C4-2B (cell line): Measurements from ENCODE around the gene CCDC34.

ENCODE experiments used
- H3K27ac ChIP-seq: fragments of 450-650 bp; 2 replicates; pipeline ENCODE4 v1.5.1; 2017
- ZFX ChIP-seq: fragments of 450-650 bp; IDR thresholded peaks from 2 replicates; pipeline ENCODE4 v1.6.1; 2017
- TF ChIP-seq, protein P1 (sequence below): fragments of 450-650 bp; conservative IDR thresholded peaks from 2 replicates; pipeline ENCODE4 v1.5.1; 2017; ENCODE audit warnings: mild to moderate bottlenecking

The CCDC34 gene

GRCh38 chr11:27319072-27319471 is 43.9 kb downstream of the CCDC34 start:
- TF ChIP-seq ZFX: no peak
- TF ChIP-seq, protein P1, sequence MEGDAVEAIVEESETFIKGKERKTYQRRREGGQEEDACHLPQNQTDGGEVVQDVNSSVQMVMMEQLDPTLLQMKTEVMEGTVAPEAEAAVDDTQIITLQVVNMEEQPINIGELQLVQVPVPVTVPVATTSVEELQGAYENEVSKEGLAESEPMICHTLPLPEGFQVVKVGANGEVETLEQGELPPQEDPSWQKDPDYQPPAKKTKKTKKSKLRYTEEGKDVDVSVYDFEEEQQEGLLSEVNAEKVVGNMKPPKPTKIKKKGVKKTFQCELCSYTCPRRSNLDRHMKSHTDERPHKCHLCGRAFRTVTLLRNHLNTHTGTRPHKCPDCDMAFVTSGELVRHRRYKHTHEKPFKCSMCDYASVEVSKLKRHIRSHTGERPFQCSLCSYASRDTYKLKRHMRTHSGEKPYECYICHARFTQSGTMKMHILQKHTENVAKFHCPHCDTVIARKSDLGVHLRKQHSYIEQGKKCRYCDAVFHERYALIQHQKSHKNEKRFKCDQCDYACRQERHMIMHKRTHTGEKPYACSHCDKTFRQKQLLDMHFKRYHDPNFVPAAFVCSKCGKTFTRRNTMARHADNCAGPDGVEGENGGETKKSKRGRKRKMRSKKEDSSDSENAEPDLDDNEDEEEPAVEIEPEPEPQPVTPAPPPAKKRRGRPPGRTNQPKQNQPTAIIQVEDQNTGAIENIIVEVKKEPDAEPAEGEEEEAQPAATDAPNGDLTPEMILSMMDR: no peak
- no peak overlapping the region for H3K27ac ChIP-seq

DNA sequence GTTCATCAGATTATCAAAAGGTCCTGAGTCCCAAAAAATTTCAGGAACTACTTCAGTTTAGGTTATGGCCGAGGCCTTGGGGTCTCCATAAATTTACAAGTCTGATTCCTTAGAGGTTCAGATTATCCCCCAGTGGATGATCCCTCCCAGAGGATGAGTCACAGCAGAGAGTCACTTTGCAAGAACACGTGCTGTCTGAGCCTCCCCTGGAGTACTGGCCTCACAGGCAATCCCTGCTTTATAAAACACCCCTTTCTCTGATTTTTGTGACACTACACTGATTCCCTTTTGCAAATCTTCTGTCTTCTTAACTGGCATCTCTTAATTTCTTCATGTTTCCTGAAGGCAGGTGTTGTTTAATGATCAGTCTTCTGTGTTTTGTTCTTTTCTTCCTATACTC is 45.3 kb downstream of the CCDC34 start:
- H3K27ac ChIP-seq: no peak overlapping the region
- TF ChIP-seq ZFX: no peak
- TF ChIP-seq, protein P1: no peak

DNA sequence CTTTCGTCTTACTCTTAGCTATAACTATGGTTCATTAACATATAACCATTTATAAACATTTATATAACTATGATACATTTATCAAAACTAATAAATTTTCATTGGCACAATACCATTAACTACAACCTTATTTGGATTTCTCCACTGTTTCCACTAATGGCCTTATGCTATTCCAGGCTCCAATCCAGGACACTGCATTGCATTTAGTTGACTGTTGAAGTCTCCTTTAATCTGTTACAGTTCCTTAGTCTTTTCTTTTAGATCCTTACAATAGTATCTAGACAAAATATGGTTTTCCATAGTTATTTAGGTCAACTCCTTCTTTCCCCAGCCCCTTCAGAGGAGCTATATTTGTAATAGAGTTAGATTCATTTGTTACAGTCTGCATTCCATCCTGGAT is 47.2 kb downstream of the CCDC34 start:
- TF ChIP-seq, protein P1: no peak
- TF ChIP-seq ZFX: no peak
- no peak overlapping the region for H3K27ac ChIP-seq

- TF ChIP-seq, protein P1: no peak
- no peak for TF ChIP-seq ZFX
- no peak overlapping the region for H3K27ac ChIP-seq
These were observed 49.7 kb downstream of the CCDC34 start for GRCh38 chr11:27313157-27313821.

- no peak for TF ChIP-seq ZFX
- TF ChIP-seq, protein P1: no peak
- H3K27ac ChIP-seq: no peak overlapping the region
These were observed 50.9 kb downstream of the CCDC34 start for GRCh38 chr11:27312110-27312509.

- no peak overlapping the region for H3K27ac ChIP-seq
- no peak for TF ChIP-seq ZFX
- TF ChIP-seq, protein P1: no peak
These were observed 52.3 kb downstream of the CCDC34 start for GRCh38 chr11:27310707-27311106.

GRCh38 chr11:27310182-27310581 is 52.8 kb downstream of the CCDC34 start:
- TF ChIP-seq, protein P1: no peak
- H3K27ac ChIP-seq: no peak overlapping the region
